ENCODE results near the gene TPH2. TPM values are rescaled to one million over a fixed set of nuclear protein-coding genes. Genes with fewer than 3 reads are reported as not detected.

The TPH2 gene
- 0.10 TPM for polyA plus RNA-seq (ENCODE audit: insufficient read length)
- long read RNA-seq, donor 1: 0 reads
- long read RNA-seq, donor 2: 0 reads
- long read RNA-seq, donor 3: 0 reads
- long read RNA-seq, donor 4: 0 reads
- long read RNA-seq, donor 5: 0 reads
- long read RNA-seq, donor 6: 0 reads
- long read RNA-seq, donor 7: 0 reads
- long read RNA-seq, donor 8: 0 reads

GRCh38 chr12:71938728-71939385, at the start of gene TPH2:
Gene TPH2, plus strand, starts transcription at chr12:71938845. Its CDS starts 142 bp downstream, at chr12:71938987.
- DNase-seq: peak; percentile 80

- DNase-seq: no peak
Observed at GRCh38 chr12:71890475-71890874, 48.2 kb upstream of the TPH2 start.

GRCh38 chr12:71892059-71892458, 46.6 kb upstream of the TPH2 start:
- no peak for DNase-seq

- no peak for DNase-seq
Observed at GRCh38 chr12:71896205-71896882, 42.3 kb upstream of the TPH2 start.

- DNase-seq: no peak
Observed at GRCh38 chr12:71900091-71900490, 38.6 kb upstream of the TPH2 start.

GRCh38 chr12:71904629-71905028, 34.0 kb upstream of the TPH2 start:
- DNase-seq: no peak

GRCh38 chr12:71935594-71935993, 3.1 kb upstream of the TPH2 start:
- DNase-seq: no peak

GRCh38 chr12:71940068-71940467, 1.4 kb downstream of the TPH2 start:
- no peak for DNase-seq

GRCh38 chr12:71941174-71941573, 2.5 kb downstream of the TPH2 start:
- no peak for DNase-seq

- DNase-seq: no peak
Observed at GRCh38 chr12:71942259-71942658, 3.6 kb downstream of the TPH2 start.

GRCh38 chr12:71942703-71943102, 4.1 kb downstream of the TPH2 start:
- no peak for DNase-seq

- DNase-seq: no peak
Observed at GRCh38 chr12:71945121-71945520, 6.5 kb downstream of the TPH2 start.

GRCh38 chr12:71945883-71946282, 7.2 kb downstream of the TPH2 start:
- no peak for DNase-seq

GRCh38 chr12:71947645-71948105, 9.0 kb downstream of the TPH2 start:
- DNase-seq: peak; percentile 3

GRCh38 chr12:71948390-71948789, 9.7 kb downstream of the TPH2 start:
- DNase-seq: no peak

GRCh38 chr12:71949646-71950045, 11.0 kb downstream of the TPH2 start:
- no peak for DNase-seq

- no peak for DNase-seq
Observed at GRCh38 chr12:71950404-71950803, 11.8 kb downstream of the TPH2 start.

GRCh38 chr12:71950819-71951218, 12.2 kb downstream of the TPH2 start:
- DNase-seq: no peak

GRCh38 chr12:71954083-71954778, 15.6 kb downstream of the TPH2 start:
- DNase-seq: no peak

GRCh38 chr12:71954861-71955260, 16.2 kb downstream of the TPH2 start:
- DNase-seq: no peak

GRCh38 chr12:71955970-71956369, 17.3 kb downstream of the TPH2 start:
- no peak for DNase-seq

- no peak for DNase-seq
Observed at GRCh38 chr12:71958056-71958455, 19.4 kb downstream of the TPH2 start.

GRCh38 chr12:71958457-71958856, 19.8 kb downstream of the TPH2 start:
- DNase-seq: no peak
